NCI-H82 treated with DMSO at 0.1 percent for 48 hours (cell line): ENCODE data around the gene PNCK.

Source experiments
- DNase-seq: peaks from one replicate; lab custom pipeline; 2025; ENCODE audit not compliant: unreplicated experiment; lab: John Stamatoyannopoulos, UW

PNCK gene

DNA sequence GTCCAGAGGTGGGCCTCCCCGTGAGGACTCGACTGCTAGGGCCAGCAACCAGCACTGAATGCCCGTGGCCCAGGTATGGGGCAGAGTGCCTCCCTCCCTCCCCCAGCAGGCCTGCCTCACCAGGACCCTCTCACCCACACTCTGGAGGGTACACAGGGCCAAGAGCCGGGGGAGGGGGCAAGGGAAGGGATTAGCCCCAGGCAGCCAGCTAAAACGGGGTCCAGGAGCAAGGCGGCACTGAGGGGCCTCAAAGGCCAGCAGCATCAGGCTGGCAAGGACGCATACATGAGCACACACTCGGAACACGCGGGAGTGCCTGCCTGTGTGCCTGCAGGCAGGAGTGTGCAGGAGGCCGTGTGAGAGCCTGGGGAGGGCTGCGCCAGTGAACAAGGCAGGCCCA lies 44.9 kb downstream of the PNCK start:
- DNase-seq, result no peak

GRCh38 chrX:153628129-153628528 lies 45.5 kb downstream of the PNCK start:
- DNase-seq, result no peak

GRCh38 chrX:153627675-153628111 lies 45.9 kb downstream of the PNCK start:
- DNase-seq, result no peak

DNA sequence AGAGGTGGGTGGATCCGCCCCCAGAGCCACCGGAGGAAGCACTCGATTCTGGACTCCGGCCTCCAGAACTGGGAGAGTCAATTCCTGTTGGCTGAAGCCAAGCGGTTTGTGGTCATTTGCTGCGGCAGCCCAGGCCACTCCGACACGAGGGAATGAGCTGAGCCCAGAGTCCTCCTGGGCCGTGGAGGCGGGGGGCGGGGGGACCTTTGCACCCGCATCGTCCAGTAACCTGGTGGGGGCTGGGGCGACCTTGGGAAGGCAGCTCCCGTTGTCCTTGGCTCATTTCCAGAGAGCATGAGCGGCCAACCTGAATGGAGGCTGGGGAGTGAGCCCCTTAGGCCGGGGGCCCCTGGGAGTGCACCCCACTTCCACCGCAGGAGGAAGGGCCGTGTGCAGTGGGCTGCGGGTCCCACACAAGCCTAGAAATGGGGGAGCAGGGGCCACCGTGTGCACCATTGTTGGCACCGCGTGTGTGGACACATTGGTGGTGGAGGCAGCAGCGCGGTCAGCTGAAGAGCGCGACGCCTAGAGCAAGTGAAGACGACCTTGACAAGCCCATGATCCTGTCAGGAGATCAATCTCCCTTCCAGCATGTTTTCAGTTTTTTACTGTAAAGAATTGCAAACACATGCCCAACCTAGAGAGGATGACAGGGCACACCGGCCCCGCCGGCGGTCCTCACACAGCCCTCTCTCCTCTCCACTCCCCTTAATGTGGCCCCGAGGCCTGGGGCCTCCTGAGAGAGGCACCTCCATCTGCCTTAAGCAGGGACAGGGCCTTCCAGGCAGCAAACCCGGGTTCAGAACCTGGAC lies 46.5 kb downstream of the PNCK start:
- no peak for DNase-seq

DNA sequence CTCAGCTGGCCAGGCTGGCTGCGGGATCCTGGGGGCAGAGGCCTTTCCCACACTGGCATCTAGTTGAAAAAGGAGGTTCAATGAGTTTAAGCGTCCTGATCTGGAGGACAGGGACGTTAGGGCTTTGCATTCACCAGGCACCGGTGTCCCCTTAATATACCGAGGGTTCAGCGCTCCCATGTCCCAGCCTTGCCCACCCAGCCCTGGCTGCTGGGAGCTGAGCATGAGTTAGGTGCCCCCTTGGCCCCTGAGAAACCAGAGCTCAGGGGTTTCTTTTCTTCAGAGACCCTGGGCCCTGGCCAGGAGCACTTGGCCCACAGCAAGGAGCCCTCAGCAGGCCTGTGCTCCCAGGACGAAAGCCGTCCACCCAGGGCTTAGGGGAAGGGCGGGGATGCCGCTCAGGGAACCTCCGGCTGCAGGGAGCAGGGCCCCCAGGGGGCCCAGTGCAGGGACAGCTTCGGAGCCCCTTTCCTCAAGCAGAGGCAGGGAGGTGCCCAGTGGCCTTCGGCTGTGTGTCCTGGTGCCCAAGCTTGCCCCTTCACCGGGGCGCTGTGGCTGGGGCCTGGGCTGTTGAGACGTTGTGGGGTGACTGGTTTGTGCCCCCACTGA lies 47.5 kb downstream of the PNCK start:
- DNase-seq, result no peak

GRCh38 chrX:153625271-153626024 lies 48.2 kb downstream of the PNCK start:
- no peak for DNase-seq

- DNase-seq, result no peak
Observed at GRCh38 chrX:153624196-153625091, 49.2 kb downstream of the PNCK start.

DNA sequence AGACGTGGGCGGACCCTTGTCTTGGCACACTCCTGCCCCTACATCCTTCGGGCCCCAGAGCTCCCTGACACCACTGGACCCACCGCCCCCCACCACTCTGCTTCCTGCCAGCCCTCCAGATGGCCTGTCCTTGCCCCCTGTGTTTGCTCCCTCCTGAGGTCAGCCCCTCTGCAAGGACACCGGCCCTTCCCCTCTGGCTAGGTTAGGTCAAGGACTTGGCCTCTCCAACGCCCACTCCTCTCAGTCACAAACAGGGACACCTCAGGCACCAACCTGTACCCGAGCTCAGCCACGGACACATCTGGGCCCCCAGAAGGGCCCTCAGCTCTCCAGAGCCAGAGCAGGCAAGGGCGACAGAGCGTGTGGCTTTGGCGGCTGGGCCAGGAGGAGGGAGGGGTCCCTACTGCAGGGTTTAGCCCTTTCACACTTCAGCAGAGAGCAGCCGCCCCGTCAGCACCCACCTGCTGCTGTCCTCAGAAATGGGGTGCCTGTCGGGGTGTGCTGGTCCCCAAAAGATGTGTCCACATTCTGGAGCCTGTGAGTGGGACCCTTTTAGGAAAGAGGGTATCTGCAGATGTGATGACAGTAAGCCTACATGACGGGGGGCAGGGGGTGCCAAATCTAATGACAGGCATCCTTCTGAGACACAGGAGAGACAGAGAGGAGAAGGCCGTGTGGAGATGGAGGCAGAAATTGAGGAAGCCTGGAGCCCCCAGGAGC lies 50.1 kb downstream of the PNCK start:
- DNase-seq, result no peak

DNA sequence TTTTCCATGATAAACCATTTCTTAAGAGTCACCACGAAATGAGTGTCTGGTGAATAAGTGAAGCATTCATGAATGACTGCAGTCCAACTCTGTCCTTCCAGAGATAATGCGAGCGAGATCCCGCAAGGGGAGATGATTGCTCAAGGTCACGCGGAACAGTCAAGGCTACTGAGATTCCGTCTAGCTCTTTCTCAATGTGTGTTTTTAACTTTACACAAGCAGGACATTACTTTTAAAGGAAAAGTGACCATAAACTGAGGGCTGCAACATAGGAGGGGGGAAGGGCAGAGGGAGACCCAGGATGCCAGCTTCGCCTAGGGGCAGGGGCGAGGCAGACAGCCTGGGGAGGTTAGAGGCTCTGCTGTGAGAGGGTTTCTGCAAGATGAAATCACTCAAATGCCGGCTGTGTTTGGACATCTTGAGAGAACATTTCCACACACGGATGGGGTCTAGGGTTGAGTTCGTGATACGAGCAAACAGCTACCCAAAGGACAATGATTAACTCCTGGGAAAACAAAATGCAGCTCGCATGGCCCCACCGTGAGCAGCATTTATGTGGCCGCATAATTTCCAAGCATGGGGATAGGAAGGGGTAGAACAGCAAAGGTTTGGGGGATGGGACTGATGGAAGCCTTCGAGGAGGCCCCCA lies 50.8 kb downstream of the PNCK start:
- DNase-seq, result no peak

DNA sequence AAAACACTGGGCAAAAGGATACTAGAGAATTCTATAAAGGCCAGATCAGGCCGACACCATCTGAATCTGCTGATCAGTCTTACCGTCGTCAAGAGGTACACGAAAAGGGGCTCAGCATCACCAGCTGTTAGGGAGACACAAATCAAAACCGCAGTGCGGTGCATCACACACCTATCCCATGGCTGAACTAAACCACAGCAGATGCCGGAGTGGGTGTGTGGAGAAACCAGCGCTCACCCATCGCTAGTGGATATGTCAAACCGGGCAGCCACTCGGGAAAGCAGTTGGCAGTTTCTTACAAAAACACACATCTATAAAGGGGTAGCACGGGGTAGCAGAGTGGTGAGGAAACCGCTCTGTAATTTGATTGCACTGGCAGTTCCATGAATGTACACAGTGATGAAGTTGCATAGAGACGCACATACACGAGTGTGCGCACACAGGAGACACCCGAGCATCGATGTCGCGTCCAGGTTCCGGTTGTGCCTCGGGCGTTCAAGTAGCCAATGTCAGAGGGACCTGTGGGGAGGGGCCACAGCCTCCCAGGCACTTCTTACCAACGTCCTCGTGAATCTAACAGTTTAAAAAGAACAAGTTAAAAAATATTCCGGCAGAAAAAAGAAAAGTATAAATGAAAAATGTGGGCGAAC lies 51.5 kb downstream of the PNCK start:
- no peak for DNase-seq

DNA sequence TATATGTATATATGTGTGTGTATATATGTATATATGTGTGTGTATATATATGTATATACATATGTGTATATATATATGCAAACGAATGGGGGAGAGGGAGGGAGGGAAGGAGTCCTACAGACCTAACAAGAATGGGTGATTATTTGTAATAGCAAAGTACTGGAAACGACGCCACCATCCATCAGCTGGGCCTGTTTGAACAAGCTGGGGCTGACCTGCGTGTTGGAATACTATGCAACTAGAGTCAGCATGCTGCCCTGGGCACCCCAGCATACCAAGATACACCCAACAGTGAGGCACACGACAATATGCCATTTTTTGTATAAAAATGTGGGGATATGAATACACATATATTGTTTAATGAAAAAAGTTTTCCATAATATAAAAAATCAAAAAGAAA lies 53.0 kb downstream of the PNCK start:
- no peak for DNase-seq
